Sigmoid colon (tissue), 4 donors: ENCODE measurements around the gene ARHGAP28.

ENCODE experiments used
- CTCF ChIP-seq, 4 experiments: fragments of 450-650 bp in 3 of 4; fragments of 200-600 bp in 1 of 4; IDR thresholded peaks; one replicate each; pipeline ENCODE4 v1.5.1; 2016 to 2019; ENCODE audit warnings: antibody characterized with exemption in 4 of 4, mild to moderate bottlenecking in 3 of 4, moderate library complexity in 2 of 4
- EP300 ChIP-seq, 4 donors: sonication (generic); formaldehyde crosslinking; IDR thresholded peaks; one replicate each; pipeline ENCODE4 v1.6.1; 2017; ENCODE audit warnings: antibody characterized with exemption in 4 of 4
- POLR2A ChIP-seq, 2 donors: fragments of 450-650 bp; IDR thresholded peaks; one replicate each; pipeline ENCODE4 v1.6.1; 2016; ENCODE audit warnings: antibody characterized with exemption in 2 of 2, mild to moderate bottlenecking in 2 of 2, moderate library complexity in 2 of 2
- POLR2AphosphoS5 ChIP-seq, 4 donors: sonication (generic); formaldehyde crosslinking; IDR thresholded peaks; one replicate each; pipeline ENCODE4 v1.6.1; 2017; ENCODE audit warnings: antibody characterized with exemption in 4 of 4

- TF ChIP-seq CTCF (IDR thresholded peaks at IDR 0.05) = no peak
- TF ChIP-seq POLR2A (IDR thresholded peaks at IDR 0.05) = no peak
- no peak for TF ChIP-seq EP300 (IDR thresholded peaks at IDR 0.05)
- TF ChIP-seq POLR2AphosphoS5 (IDR thresholded peaks at IDR 0.05) = no peak
Observed at GRCh38 chr18:6886797-6887330, 157.3 kb downstream of the ARHGAP28 start.
